IMR-90 (cell line): ENCODE data around the gene OR2F1. TPM values are rescaled to one million over a fixed set of nuclear protein-coding genes. Genes with fewer than 3 reads are reported as not detected.

ENCODE experiments used
- ATAC-seq: fragments of 200-7000 bp; cut with Tn5 transposase; 2 replicates; pipeline ENCODE4 v1.9.1; 2020; ENCODE audit warnings: low read depth, mild to moderate bottlenecking, moderate library complexity
- BruUV-seq: library from RNA; stranded (reverse); fragments of 400-500 nt; replicated peaks from 2 replicates; lab custom pipeline; 2021; lab: Mats Ljungman, UMichigan
- CTCF ChIA-PET: fragments of 300-600 bp; formaldehyde crosslinking; extraction: SDS; loops from one replicate; lab custom pipeline; 2021; ENCODE audit warnings: antibody characterized with exemption; lab: Yijun Ruan, JAX
- POLR2A ChIA-PET: fragments of 300-600 bp; sonication (Branson Sonifier 250); formaldehyde crosslinking; loops from one replicate; lab custom pipeline; 2022; ENCODE audit warnings: antibody characterized with exemption; ENCODE audit not compliant: unreplicated experiment; lab: Charles Lee
- DNase-seq: peaks from one replicate; pipeline ENCODE4 v3.0.0; 2013
- H2AFZ ChIP-seq: replicated peaks from 2 replicates; pipeline ENCODE3; 2013; ENCODE audit warnings: low read length, mild to moderate bottlenecking; ENCODE audit not compliant: poor library complexity
- H2AK5ac ChIP-seq: 2 replicates; pipeline ENCODE4 v1.6.1; 2013; ENCODE audit warnings: low read depth, low read length, inconsistent platforms
- H2AK9ac ChIP-seq: replicated peaks from 2 replicates; pipeline ENCODE3; 2013; ENCODE audit warnings: mild to moderate bottlenecking, low read depth, low read length, moderate library complexity; ENCODE audit not compliant: poor library complexity
- H2BK120ac ChIP-seq: 2 replicates; pipeline ENCODE4 v1.6.1; 2013; ENCODE audit warnings: low read depth, low read length, inconsistent platforms
- H2BK15ac ChIP-seq: 3 replicates; pipeline ENCODE4 v1.6.1; 2013; ENCODE audit warnings: low read depth, low read length, inconsistent platforms
- H2BK20ac ChIP-seq: 2 replicates; pipeline ENCODE4 v1.6.1; 2013; ENCODE audit warnings: low read depth, mild to moderate bottlenecking, inconsistent platforms, low read length, moderate library complexity
- H2BK5ac ChIP-seq: 2 replicates; pipeline ENCODE4 v1.6.1; 2013; ENCODE audit warnings: mild to moderate bottlenecking, low read depth, low read length, inconsistent platforms; ENCODE audit not compliant: poor library complexity, severe bottlenecking
- H3K14ac ChIP-seq: replicated peaks from 2 replicates; pipeline ENCODE4 v1.6.1; 2013; ENCODE audit warnings: low read depth, low read length, inconsistent platforms
- H3K18ac ChIP-seq: 2 replicates; pipeline ENCODE4 v1.6.1; 2013; ENCODE audit warnings: low read depth, low read length, control low read depth
- H3K23ac ChIP-seq: 2 replicates; pipeline ENCODE4 v1.6.1; 2013; ENCODE audit warnings: low read depth, low read length, inconsistent platforms
- H3K27ac ChIP-seq: 2 replicates; pipeline ENCODE4 v1.5.1; 2013; ENCODE audit warnings: mild to moderate bottlenecking, control low read depth, low read length; ENCODE audit not compliant: insufficient read depth
- H3K27me3 ChIP-seq: 2 replicates; pipeline ENCODE4 v1.6.1; 2013; ENCODE audit warnings: low read length; ENCODE audit not compliant: control insufficient read depth, insufficient read depth
- H3K36me3 ChIP-seq: 2 replicates; pipeline ENCODE4 v1.6.1; 2013; ENCODE audit warnings: low read length, mixed read lengths; ENCODE audit not compliant: control insufficient read depth, insufficient read depth
- H3K4ac ChIP-seq: 2 replicates; pipeline ENCODE4 v1.6.1; 2013; ENCODE audit warnings: low read depth, low read length, inconsistent platforms
- H3K4me1 ChIP-seq: 2 replicates; pipeline ENCODE4 v1.6.1; 2013; ENCODE audit warnings: low read length, mixed read lengths; ENCODE audit not compliant: control insufficient read depth, insufficient read depth
- H3K4me2 ChIP-seq: 2 replicates; pipeline ENCODE4 v1.6.1; 2013; ENCODE audit warnings: low read depth, mild to moderate bottlenecking, control low read depth, low read length, moderate library complexity
- H3K4me3 ChIP-seq: 2 replicates; pipeline ENCODE4 v1.5.1; 2013; ENCODE audit warnings: low read depth, mild to moderate bottlenecking, control low read depth, low read length, moderate library complexity; ENCODE audit not compliant: insufficient read depth
- H3K56ac ChIP-seq: 2 replicates; pipeline ENCODE4 v1.6.1; 2013; ENCODE audit warnings: low read length, inconsistent platforms; ENCODE audit not compliant: insufficient read depth; ENCODE audit errors: extremely low read depth
- H3K79me1 ChIP-seq, 2 experiments: 2 replicates each; pipeline ENCODE4 v1.6.1; 2013; ENCODE audit warnings: low read length in 2 of 2, inconsistent platforms in 1 of 2, low read depth in 1 of 2
- H3K9ac ChIP-seq: 2 replicates; pipeline ENCODE4 v1.6.1; 2013; ENCODE audit warnings: low read depth, low read length, control low read depth
- H3K9me1 ChIP-seq: 2 replicates; pipeline ENCODE4 v1.6.1; 2013; ENCODE audit warnings: low read length, inconsistent platforms; ENCODE audit not compliant: insufficient read depth
- H3K9me3 ChIP-seq: 2 replicates; pipeline ENCODE4 v1.6.1; 2013; ENCODE audit warnings: low read length; ENCODE audit not compliant: control insufficient read depth, insufficient read depth
- H4K20me1 ChIP-seq: 2 replicates; pipeline ENCODE4 v1.6.1; 2013; ENCODE audit warnings: low read length, inconsistent platforms; ENCODE audit not compliant: insufficient read depth
- H4K5ac ChIP-seq: 2 replicates; pipeline ENCODE4 v1.6.1; 2013; ENCODE audit warnings: mild to moderate bottlenecking, low read depth, low read length, control low read depth
- H4K8ac ChIP-seq, 2 experiments: 2 replicates each; pipeline ENCODE4 v1.6.1; 2013; ENCODE audit warnings: low read depth in 2 of 2, low read length in 2 of 2, control low read depth in 1 of 2, inconsistent platforms in 1 of 2
- H4K91ac ChIP-seq: 2 replicates; pipeline ENCODE4 v1.6.1; 2013; ENCODE audit warnings: low read depth, low read length, inconsistent platforms; ENCODE audit not compliant: insufficient read depth
- BHLHE40 ChIP-seq: fragments of 150-350 bp; IDR thresholded peaks from 2 replicates; pipeline ENCODE4 v1.6.1; 2016; ENCODE audit warnings: mild to moderate bottlenecking, low read depth, low read length
- CEBPB ChIP-seq: IDR thresholded peaks from 2 replicates; pipeline ENCODE4 v1.6.1; 2012; ENCODE audit warnings: low read depth, low read length, improper control_type of control experiment
- MAFK ChIP-seq: IDR thresholded peaks from 2 replicates; pipeline ENCODE4 v1.6.1; 2012; ENCODE audit warnings: low read depth, low read length, improper control_type of control experiment
- USF2 ChIP-seq: fragments of 150-350 bp; IDR thresholded peaks from 2 replicates; pipeline ENCODE4 v1.6.1; 2017; ENCODE audit warnings: mild to moderate bottlenecking, antibody characterized with exemption, low read length, low read depth
- WGBS, 2 experiments: methylation state at CpG; one replicate each; pipeline versions ENCODE4 v1.1.5 to v1.1.7; 2013; ENCODE audit warnings: missing lambda C conversion rate in 2 of 2; ENCODE audit not compliant: insufficient read length in 1 of 2; ENCODE audit errors: extremely low coverage in 2 of 2; 5-methylcytosine and 5-hydroxymethylcytosine counted together
- dilution Hi-C: fragments of 300-500 bp; cut with HindIII; formaldehyde crosslinking; loops from one replicate; pipeline ENCODE4 v1.14.3; 2018; ENCODE audit warnings: low sequenced_read_pairs; ENCODE audit not compliant: unreplicated experiment
- in situ Hi-C: fragments of 300-500 bp; cut with MboI; formaldehyde crosslinking; loops from 3 replicates; pipeline ENCODE4 v1.14.3; 2019; ENCODE audit warnings: low sequenced_read_pairs, inconsistent platforms, mixed read lengths
- intact Hi-C: fragments of 100-400 bp; cut with micrococcal nuclease; formaldehyde crosslinking; loops from 2 replicates; pipeline ENCODE4 v1.10.0; 2022
- polyA plus RNA-seq, 3 experiments: library from polyadenylated mRNA; depleted of rRNA; stranded (reverse); fragments of >200 nt; gene quantifications; 2 replicates each; pipeline ENCODE4 v1.2.3, GENCODE V29; 2012; ENCODE audit warnings: low replicate concordance in 1 of 3
- total RNA-seq: library from RNA; depleted of rRNA; stranded (reverse); fragments of >200 nt; gene quantifications from 2 replicates; pipeline ENCODE4 v1.2.3, GENCODE V29; 2012

OR2F1 gene
- total and polyA plus RNA-seq, 2 of the 4 experiments (the other 2 are of a cell fraction): not detected

DNA sequence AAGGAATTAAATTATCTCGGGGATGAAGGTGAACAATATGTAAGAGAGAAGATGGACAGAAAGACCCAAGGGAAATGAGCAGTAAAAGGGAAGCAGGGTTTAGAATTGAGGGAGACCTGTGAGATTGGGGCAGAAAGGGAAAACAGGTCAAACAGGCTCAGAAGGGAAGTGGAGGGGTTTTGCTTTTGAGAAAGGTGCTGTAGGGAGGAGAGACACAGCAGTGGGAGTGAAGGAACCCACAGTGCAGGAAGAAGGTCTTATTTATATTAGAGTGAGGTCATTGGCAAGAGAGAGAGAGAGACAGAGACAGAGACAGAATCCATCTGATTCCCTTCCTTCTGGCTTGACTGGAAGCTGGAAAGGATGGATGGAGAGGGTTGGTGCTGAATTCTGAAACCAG, 49.1 kb upstream of the OR2F1 start:
- H3K4me2 ChIP-seq: no peak overlapping the region
- ATAC-seq (no peak), DNase-seq (no peak)
- no peak overlapping the region for H2AK9ac ChIP-seq
- in situ Hi-C loops (no loop called here), dilution Hi-C loops (no loop called here), intact Hi-C loops (no loop called here)
- peak overlapping the region; percentile 2 for H2AFZ ChIP-seq
- H2AK5ac ChIP-seq: no peak overlapping the region
- POLR2A ChIA-PET: no interaction called here
- WGBS, 2 experiments: 71% methylated on average over 1 of the region's 1 CpG; no CpG with 5 or more reads in 1 of the 2 experiments
- H4K20me1 ChIP-seq: 0 out of 2 replicates have a peak, but pooled peaks cover 5% of the 10 kb centered on the region
- H3K9me1 ChIP-seq: peaks cover 3% of the 10 kb centered on the region; the same call in 1 of the 2 replicates
- no peak overlapping the region for H2BK120ac ChIP-seq
- H3K4ac ChIP-seq: no peak overlapping the region; the same call in 1 of the 2 replicates
- H4K5ac ChIP-seq: no peak overlapping the region
- no peak overlapping the region for H3K14ac ChIP-seq
- no peaks in the 10 kb centered on the region for H3K36me3 ChIP-seq
- no peak overlapping the region for H3K18ac ChIP-seq
- no peaks in the 10 kb centered on the region for H3K9me3 ChIP-seq
- peaks cover 0 to 5% of the 10 kb centered on the region in 2 experiments; a peak in 2 of 4 replicates for H3K79me1 ChIP-seq
- H3K27ac ChIP-seq: no peak overlapping the region
- H4K91ac ChIP-seq: no peak overlapping the region
- no peak overlapping the region for H3K23ac ChIP-seq
- H2BK5ac ChIP-seq: no peak overlapping the region
- TF ChIP-seq USF2 (no peak), MAFK (no peak), BHLHE40 (no peak), CEBPB (no peak)
- no peak overlapping the region for H3K56ac ChIP-seq
- no peaks in the 10 kb centered on the region for H3K27me3 ChIP-seq
- no peak overlapping the region for H3K9ac ChIP-seq
- CTCF ChIA-PET: no interaction called here
- H3K4me3 ChIP-seq: no peak overlapping the region
- peaks cover 13% of the 10 kb centered on the region for H3K4me1 ChIP-seq
- no peak overlapping the region; the same call in 2 of the 3 replicates for H2BK15ac ChIP-seq
- H4K8ac ChIP-seq: peak overlapping the region in 1 of 2 experiments; percentile 31; a peak in 1 of 4 replicates
- H2BK20ac ChIP-seq: no peak overlapping the region
- no TSS peak for BruUV-seq
